Lung (tissue), 12 donors: Measurements from ENCODE around the gene ZNF783. TPM values are rescaled to one million over a fixed set of nuclear protein-coding genes. Genes with fewer than 3 reads are reported as not detected.

Experiments used
- ATAC-seq: fragments of 200-7000 bp; cut with Tn5 transposase; one replicate; pipeline ENCODE4 v1.9.1; 2020; ENCODE audit warnings: moderate number of reproducible peaks; ENCODE audit not compliant: insufficient read depth, low FRiP score
- DNase-seq, 3 donors: peaks; one replicate each; pipeline ENCODE4 v3.0.0-alpha.2; 2013 to 2017
- H3K27ac ChIP-seq, 2 donors: one replicate each; pipeline ENCODE4 v1.5.1; 2013; ENCODE audit warnings: mild to moderate bottlenecking in 2 of 2, moderate library complexity in 2 of 2, control low read depth in 1 of 2, inconsistent platforms in 1 of 2, low read depth in 1 of 2, low read length in 1 of 2
- H3K27me3 ChIP-seq, 3 donors: one replicate each; pipeline ENCODE4 v1.5.1; 2013; ENCODE audit warnings: low read length in 2 of 3; ENCODE audit not compliant: control insufficient read depth in 3 of 3, insufficient read depth in 3 of 3
- H3K36me3 ChIP-seq, 4 donors: one replicate each; pipeline ENCODE4 v1.5.1; 2013; ENCODE audit warnings: low read length in 4 of 4, mild to moderate bottlenecking in 1 of 4, moderate library complexity in 1 of 4; ENCODE audit not compliant: control insufficient read depth in 4 of 4, insufficient read depth in 4 of 4
- H3K4me1 ChIP-seq, 5 donors: one replicate each; pipeline ENCODE4 v1.5.1; 2013; ENCODE audit warnings: low read length in 5 of 5, mild to moderate bottlenecking in 2 of 5, moderate library complexity in 1 of 5; ENCODE audit not compliant: control insufficient read depth in 5 of 5, insufficient read depth in 5 of 5
- H3K4me3 ChIP-seq: one replicate; pipeline ENCODE4 v1.5.1; 2013; ENCODE audit warnings: mild to moderate bottlenecking, control low read depth, moderate library complexity
- H3K9ac ChIP-seq, 2 donors: one replicate each; pipeline ENCODE4 v1.5.1; 2013; ENCODE audit warnings: low read length in 2 of 2, control low read depth in 1 of 2; ENCODE audit not compliant: insufficient read depth in 1 of 2
- H3K9me3 ChIP-seq, 4 donors: one replicate each; pipeline ENCODE4 v1.5.1; 2013; ENCODE audit warnings: low read length in 3 of 4, mild to moderate bottlenecking in 1 of 4, moderate library complexity in 1 of 4; ENCODE audit not compliant: control insufficient read depth in 4 of 4, insufficient read depth in 3 of 4
- CTCF ChIP-seq: IDR thresholded peaks from 2 replicates; pipeline ENCODE4 v1.5.1; 2012; ENCODE audit warnings: mild to moderate bottlenecking; ENCODE audit errors: control extremely low read depth, extremely low read depth
- WGBS, 2 donors: extraction: QIAGEN DNeasy Blood & Tissue Kit; methylation state at CpG; one replicate each; pipeline ENCODE4 v1.1.7; 2013; 5-methylcytosine and 5-hydroxymethylcytosine counted together
- polyA plus RNA-seq, 2 donors: library from polyadenylated mRNA; stranded (reverse); fragments of 200-250 nt; gene quantifications; one replicate each; pipeline ENCODE4 v1.2.1, GENCODE V29; 2013
- total RNA-seq, 2 donors: library from RNA; depleted of rRNA in 1 of 2; stranded (reverse); fragments of >200 nt in 1 of 2; gene quantifications; one replicate each; pipeline ENCODE4 v1.2.1, GENCODE V29; 2014 to 2021
- donor health status: control.
- donor health status: control.
- donor health status: Bipolar disorder and iron deficiency.
- donor health status: healthy.
- donor health status: DM: yes; HTN: yes; CAD: no.

The ZNF783 gene
- total and polyA plus RNA-seq, 4 donors = 6.2 to 16.3 (median 7.7) TPM

DNA sequence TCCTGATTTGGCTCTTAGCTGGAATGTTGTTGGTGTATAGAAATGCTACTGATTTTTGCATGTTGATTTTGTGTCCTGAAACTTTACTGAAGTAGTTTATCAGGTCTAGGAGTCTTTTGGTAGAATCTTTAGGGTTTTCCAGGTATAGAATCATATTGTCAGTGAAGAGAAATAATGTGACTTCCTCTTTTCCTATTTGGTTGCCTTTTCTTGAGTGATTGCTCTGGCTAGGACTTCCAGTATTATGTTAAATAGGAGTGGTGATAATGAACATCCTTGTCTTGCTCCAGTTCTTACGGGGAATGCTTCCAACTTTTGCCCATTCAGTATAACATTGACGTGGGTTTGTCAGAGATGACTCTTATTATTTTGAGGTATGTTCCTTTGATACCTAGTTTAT is 52.0 kb downstream of the ZNF783 start:
- DNase-seq = no peak
- WGBS, 2 donors = 85 to 91% methylated on average over 2 of the region's 2 CpGs
- H3K27me3 ChIP-seq = no peaks in the 10 kb centered on the region
- peaks cover 0 to 3% (median 0%) of the 10 kb centered on the region in 4 donors for H3K9me3 ChIP-seq
- no peak overlapping the region for H3K4me3 ChIP-seq
- H3K9ac ChIP-seq = no peak overlapping the region
- no peak overlapping the region for H3K27ac ChIP-seq
- no peak for TF ChIP-seq CTCF
- ATAC-seq = no peak
- H3K36me3 ChIP-seq = no peaks in the 10 kb centered on the region
- no peaks in the 10 kb centered on the region for H3K4me1 ChIP-seq

GRCh38 chr7:149316606-149317005 is 54.6 kb downstream of the ZNF783 start:
- H3K9me3 ChIP-seq = peaks cover 0 to 4% (median 0%) of the 10 kb centered on the region in 4 donors
- no peak overlapping the region for H3K27ac ChIP-seq
- no peak overlapping the region for H3K9ac ChIP-seq
- no peak overlapping the region for H3K4me3 ChIP-seq
- no peak for ATAC-seq
- no peaks in the 10 kb centered on the region for H3K4me1 ChIP-seq
- no peaks in the 10 kb centered on the region for H3K36me3 ChIP-seq
- DNase-seq = no peak
- no peak for TF ChIP-seq CTCF
- no peaks in the 10 kb centered on the region for H3K27me3 ChIP-seq

GRCh38 chr7:149317496-149317895 is 55.5 kb downstream of the ZNF783 start:
- no peak overlapping the region for H3K9ac ChIP-seq
- DNase-seq (no peak), ATAC-seq (no peak)
- no peaks in the 10 kb centered on the region for H3K36me3 ChIP-seq
- no peak for TF ChIP-seq CTCF
- WGBS, 2 donors = 91 to 95% methylated on average over 1 of the region's 1 CpG
- no peaks in the 10 kb centered on the region for H3K4me1 ChIP-seq
- peaks cover 0 to 4% (median 0%) of the 10 kb centered on the region in 4 donors for H3K9me3 ChIP-seq
- H3K4me3 ChIP-seq = no peak overlapping the region
- no peaks in the 10 kb centered on the region for H3K27me3 ChIP-seq
- no peak overlapping the region for H3K27ac ChIP-seq

DNA sequence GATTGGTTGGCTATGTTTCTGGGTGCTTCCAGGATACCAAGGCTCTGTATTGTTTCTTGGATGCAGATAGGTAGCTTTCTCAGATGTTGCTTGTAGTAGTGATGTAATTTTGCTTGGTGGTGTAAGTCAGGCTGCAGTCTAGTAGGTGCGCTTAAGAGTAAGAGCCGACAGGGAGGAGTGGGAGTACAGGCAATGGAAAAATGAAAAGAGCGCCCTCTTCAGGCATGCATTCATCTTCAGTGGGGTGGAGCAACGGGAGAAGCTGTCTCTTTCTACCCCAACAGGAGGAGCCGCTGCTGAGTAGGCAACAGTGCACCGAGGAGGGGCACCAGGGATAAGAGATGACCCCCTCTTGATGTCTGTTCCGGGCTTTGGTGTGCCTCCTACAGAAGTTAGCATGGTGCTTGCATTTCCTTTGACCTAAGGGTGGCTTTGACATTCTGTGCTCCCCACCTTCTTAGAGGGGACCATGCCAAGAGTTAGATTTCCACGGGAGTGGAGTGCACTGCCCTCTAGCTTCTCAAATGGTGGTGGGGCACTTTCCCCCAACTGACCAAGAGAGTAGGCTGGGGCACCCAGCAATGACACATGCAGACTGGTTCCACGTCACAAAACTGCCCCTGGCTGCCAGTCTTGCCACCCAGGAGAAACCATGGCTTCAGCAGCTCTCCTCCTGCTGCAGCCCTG is 56.1 kb downstream of the ZNF783 start:
- no peak for ATAC-seq
- Histone ChIP-seq H3K9ac (no peak overlapping the region), H3K4me1 (no peaks in the 10 kb centered on the region), H3K27me3 (no peaks in the 10 kb centered on the region), H3K9me3 (peaks cover 0 to 4% (median 0%) of the 10 kb centered on the region in 4 donors), H3K36me3 (no peaks in the 10 kb centered on the region), H3K27ac (no peak overlapping the region), H3K4me3 (no peak overlapping the region)
- TF ChIP-seq CTCF = no peak
- 76 to 77% methylated on average over 9 of the region's 9 CpGs for WGBS, 2 donors
- no peak for DNase-seq
